ENCODE data around the gene FAM168B.
"Not testable (repeated sequence)": the region's sequence is repeated elsewhere in the genome, so short reads cannot be mapped to it uniquely, and the experiment has no call there.

The FAM168B gene

GRCh38 chr2:131093006-131093695 is at the start of gene FAM168B:
TSS of gene FAM168B (minus strand) at chr2:131093460. CDS start at chr2:131082646, 10,814 bp downstream.
- DNase-seq: peak; percentile 40 to 53

GRCh38 chr2:131142849-131143248 is 49.6 kb upstream of the FAM168B start:
- no peak for DNase-seq

- no peak for DNase-seq
Measured at GRCh38 chr2:131140581-131140980, 47.3 kb upstream of the FAM168B start.

- no peak for DNase-seq
Measured at GRCh38 chr2:131132729-131133128, 39.5 kb upstream of the FAM168B start.

- no peak for DNase-seq
Measured at GRCh38 chr2:131130298-131130596, 37.0 kb upstream of the FAM168B start.

GRCh38 chr2:131127981-131128380 is 34.7 kb upstream of the FAM168B start:
- no peak for DNase-seq

- DNase-seq: no peak
Measured at GRCh38 chr2:131127076-131127475, 33.8 kb upstream of the FAM168B start.

GRCh38 chr2:131126436-131126835 is 33.2 kb upstream of the FAM168B start:
- no peak for DNase-seq

GRCh38 chr2:131125195-131125757 is 32.0 kb upstream of the FAM168B start:
- DNase-seq: no peak

GRCh38 chr2:131123192-131123591 is 29.9 kb upstream of the FAM168B start:
- no peak for DNase-seq

GRCh38 chr2:131122496-131122895 is 29.2 kb upstream of the FAM168B start:
- DNase-seq: no peak

GRCh38 chr2:131121464-131121863 is 28.2 kb upstream of the FAM168B start:
- no peak for DNase-seq

- no peak for DNase-seq
Measured at GRCh38 chr2:131120815-131121317, 27.6 kb upstream of the FAM168B start.

- DNase-seq: no peak
Measured at GRCh38 chr2:131115752-131116151, 22.5 kb upstream of the FAM168B start.

- DNase-seq: not testable (repeated sequence)
Measured at GRCh38 chr2:131114950-131115349, 21.7 kb upstream of the FAM168B start.

GRCh38 chr2:131113566-131114227 is 20.4 kb upstream of the FAM168B start:
- no peak for DNase-seq

- no peak for DNase-seq
Measured at GRCh38 chr2:131112529-131112928, 19.3 kb upstream of the FAM168B start.

- no peak for DNase-seq
Measured at GRCh38 chr2:131105950-131106801, 12.9 kb upstream of the FAM168B start.

- DNase-seq: peak; percentile 70 to 79
Measured at GRCh38 chr2:131105156-131105949, 12.1 kb upstream of the FAM168B start, which contains the start of gene PLEKHB2. TSS of gene PLEKHB2 (plus strand) at chr2:131105336. CDS start at chr2:131120942, 15,606 bp downstream.

- DNase-seq: peak; percentile 29 to 79
Measured at GRCh38 chr2:131104487-131105155, 11.4 kb upstream of the FAM168B start.

GRCh38 chr2:131103165-131103564 is 9.9 kb upstream of the FAM168B start:
- no peak for DNase-seq
